GM21423 (cell line): ENCODE results near the gene UHRF1.
"Not testable (repeated sequence)": the region's sequence is repeated elsewhere in the genome, so short reads cannot be mapped to it uniquely, and the experiment has no call there.

Source experiments
- ATAC-seq: cut with Tn5 transposase; IDR thresholded peaks from one replicate; pipeline ENCODE4 v1.9.1; 2021; ENCODE audit warnings: mild to moderate bottlenecking, moderate library complexity; ENCODE audit not compliant: unreplicated experiment

The UHRF1 gene

DNA sequence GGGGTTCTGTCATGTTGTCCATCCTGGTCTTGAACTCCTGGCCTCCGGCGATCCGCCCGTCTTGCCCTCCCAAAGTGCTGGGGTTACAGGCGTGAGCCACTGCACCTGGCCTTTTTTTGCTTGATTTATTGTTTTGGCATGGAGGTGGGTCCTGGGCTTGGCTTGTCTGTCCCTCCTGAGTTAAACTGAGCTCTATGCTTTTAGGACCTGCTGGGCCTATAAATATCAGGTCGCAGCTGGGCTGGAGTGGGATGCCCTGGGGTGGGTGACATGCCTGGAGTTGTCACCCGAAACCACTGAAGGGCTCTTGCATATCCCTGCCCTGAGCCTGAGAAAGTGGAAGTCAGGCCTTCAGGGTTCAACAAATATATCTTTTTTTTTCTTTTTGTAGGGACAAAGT, 12.2 kb upstream of the UHRF1 start:
- no peak for ATAC-seq

DNA sequence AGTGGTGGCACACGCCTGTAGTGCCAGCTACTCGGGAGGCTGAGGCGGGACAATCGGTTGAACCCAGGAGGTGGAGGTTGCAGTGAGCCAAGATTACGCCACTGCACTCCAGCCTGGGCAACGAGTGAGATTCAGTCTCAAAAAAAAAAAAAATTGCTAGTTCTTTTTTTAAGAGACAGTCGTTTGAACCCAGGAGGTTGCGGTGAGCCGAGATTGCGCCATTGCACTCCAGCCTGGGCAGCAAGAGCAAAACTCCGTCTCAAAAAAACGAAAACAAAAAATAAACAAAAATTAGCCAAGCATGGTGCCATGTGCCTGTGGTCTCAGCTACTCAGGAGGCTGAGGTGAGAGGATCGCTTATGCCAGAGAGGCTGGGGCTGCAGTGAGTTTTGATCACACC, 8.4 kb upstream of the UHRF1 start:
- ATAC-seq, result not testable (repeated sequence)

DNA sequence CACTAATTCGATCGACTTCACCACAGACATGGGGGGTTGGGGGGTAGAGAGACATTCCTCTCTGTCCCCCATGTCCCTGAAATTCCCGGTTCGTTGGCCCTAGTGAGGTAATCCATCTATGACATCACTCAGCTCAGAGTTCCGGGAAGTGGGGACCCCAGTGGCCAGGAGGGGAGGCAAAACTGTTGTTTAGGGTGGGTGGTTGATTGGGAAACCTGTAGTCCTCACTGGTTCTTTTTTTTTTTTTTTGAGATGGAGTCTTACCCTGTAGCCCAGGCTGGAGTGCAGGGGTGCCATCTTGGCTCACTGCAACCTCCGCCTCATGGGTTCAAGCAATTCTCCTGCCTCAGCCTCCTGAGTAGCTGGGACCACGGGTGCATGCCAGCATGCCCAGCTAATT, 6.5 kb upstream of the UHRF1 start, which contains the start of gene ARRDC5:
ARRDC5 (minus strand) TSS at position 101 of the 400 bp plus-strand sequence; CDS start at position 30, 71 bp downstream.
- ATAC-seq, result no peak

DNA sequence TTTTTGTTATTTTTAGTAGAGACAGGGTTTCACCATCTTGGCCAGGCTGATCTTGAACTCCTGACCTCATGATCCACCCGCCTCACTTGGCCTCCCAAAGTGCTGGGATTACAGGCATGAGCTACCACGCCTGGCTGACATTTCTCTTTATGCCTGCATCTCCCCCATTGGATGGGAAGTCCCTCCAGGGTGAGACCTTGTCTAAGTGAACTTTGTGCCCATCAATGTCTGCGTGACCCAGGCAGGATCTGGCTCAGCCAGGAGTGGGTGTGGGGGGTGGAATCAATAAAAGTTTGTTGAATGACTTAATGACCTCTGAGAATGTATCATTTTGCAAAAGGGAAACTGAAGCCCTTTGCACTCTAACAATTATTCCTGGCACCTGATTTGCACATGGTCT, 4.8 kb upstream of the UHRF1 start:
- no peak for ATAC-seq

DNA sequence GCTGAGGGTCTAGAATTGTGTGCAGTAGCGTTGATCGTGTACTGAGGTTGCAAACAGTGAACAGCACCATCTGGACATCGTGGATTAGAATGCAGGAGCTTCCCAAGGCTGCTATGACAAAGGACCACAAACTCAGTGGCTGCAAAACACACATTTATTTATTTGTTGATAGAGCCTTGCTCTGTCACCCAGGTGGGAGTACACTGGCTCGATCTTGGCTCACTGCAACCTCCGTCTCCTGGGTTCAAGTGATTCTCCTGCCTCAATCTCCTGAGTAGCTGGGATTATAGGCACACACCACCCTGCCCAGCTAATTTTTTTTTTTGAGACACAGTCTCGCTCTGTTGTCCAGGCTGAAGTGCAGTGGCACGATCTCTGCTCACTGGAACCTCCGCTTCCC, 2.3 kb upstream of the UHRF1 start:
- no peak for ATAC-seq

DNA sequence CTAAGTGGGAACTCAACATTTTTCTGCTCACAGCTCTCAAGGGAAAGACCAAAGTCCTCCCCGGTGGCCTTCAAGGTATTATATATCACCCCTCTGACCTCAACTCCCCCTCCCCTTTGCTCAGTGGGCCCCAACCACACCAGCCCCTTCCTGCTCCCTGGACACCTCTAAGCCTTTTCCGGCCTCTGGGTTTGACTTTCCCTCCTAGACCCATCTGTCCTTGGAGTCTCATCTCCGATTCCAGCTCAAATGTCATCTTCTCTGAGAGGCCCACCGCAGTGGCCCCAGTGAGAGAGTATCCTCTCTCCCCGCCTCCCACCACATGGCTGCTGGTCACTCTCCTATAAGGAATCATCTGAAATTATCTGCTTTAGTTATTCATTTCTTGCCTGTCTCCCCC, 941 bp upstream of the UHRF1 start:
- ATAC-seq, result no peak

DNA sequence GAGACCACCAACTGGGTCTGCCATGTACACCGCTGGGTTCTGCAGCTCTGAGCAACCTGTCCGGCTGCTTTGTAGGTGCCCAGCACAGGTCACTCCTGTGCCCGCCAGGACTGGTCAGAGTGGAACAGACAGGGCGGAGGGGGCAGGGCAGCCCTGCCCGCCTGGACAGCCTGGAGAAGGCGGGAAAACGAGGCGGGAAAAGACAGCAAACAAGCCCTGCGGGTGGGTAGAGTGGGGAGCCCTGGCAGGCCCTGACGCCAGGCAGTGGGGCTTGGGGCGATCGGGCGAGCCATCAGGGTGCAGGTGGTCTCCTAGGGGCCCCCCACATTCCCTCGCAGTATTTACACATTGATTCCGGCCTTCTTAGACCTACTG, 533 bp upstream of the UHRF1 start:
- ATAC-seq, result no peak

DNA sequence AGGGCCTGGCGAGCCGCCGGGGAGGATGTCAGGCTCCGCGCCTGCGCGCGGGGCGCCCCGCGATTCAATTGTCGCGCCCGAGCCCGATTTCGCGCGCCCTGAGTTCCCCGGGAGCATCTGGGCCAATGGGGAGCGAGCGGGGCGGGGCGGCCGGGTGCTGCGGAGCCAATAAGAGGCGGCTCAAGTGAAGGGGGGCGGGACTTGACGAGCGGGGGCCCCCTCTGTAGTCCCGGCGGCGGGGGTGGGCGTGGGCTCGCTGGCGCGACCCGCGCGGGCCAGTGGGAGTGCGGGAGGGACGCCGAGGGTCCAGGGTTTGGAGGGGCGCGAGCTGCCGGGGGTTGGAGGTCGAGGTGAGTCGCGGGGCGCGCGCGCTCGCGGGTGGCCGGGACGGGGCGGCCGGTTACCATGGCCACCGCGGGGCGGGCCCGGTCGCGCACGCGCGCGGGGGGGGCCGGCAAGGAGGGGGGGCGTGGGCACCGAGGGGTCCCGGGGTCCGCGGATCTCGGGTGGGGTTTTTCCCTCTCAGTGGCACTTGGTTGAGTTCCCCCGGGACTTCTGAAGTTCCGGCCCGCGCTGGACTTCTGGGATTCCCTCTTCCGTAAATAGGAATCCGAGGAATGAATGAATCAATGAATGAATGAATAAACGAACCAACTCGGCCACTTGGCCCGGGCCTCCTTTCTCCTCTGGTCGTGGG, 744 bp downstream of the UHRF1 start:
- ATAC-seq, result peak; percentile 78

DNA sequence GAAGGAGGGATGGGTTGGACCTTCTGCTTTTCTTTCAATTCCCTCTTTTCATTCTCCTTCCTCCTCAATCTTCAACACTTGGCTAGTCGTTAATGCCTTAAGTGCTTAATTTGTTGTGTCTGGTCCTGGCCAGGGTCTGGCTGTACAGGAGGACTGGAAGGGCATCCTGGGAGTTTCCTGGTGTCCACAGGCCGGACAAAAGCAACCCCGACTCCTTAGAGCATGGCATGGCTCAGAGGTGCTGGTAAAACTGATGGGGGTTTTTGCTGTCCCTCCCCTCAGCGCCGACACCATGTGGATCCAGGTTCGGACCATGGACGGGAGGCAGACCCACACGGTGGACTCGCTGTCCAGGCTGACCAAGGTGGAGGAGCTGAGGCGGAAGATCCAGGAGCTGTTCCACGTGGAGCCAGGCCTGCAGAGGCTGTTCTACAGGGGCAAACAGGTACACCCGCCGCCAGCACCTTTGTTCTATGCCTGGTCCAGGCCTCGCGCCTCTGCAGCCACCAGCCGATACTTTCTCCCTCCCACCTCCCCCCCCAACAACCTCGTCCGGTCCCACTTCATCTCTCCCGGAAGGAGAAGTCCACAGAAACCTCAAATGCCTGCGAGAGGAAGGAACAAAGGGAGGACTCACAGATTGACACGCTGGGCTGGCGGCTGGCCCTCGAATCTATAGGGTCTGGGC, 1.4 kb downstream of the UHRF1 start:
- no peak for ATAC-seq

DNA sequence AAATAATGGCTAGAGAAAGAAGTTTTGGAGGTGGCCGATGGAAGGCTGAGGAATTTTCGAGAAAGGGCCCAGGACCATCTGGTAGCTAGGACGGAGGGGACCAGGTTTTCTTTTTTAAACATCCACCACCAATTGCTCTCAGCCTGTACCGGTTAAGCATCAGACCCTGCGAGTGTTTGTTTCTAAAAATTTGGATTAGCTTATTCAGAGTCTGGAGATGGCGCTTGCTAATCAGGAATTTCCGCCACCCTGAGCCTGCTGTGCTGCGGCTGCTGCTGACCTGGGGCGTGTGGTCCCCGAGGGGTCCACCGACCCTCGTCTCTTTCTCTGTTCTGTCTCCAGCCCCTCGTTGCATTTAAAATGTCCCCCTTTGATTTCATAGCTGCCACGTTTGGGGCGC, 2.0 kb downstream of the UHRF1 start:
- ATAC-seq, result no peak

DNA sequence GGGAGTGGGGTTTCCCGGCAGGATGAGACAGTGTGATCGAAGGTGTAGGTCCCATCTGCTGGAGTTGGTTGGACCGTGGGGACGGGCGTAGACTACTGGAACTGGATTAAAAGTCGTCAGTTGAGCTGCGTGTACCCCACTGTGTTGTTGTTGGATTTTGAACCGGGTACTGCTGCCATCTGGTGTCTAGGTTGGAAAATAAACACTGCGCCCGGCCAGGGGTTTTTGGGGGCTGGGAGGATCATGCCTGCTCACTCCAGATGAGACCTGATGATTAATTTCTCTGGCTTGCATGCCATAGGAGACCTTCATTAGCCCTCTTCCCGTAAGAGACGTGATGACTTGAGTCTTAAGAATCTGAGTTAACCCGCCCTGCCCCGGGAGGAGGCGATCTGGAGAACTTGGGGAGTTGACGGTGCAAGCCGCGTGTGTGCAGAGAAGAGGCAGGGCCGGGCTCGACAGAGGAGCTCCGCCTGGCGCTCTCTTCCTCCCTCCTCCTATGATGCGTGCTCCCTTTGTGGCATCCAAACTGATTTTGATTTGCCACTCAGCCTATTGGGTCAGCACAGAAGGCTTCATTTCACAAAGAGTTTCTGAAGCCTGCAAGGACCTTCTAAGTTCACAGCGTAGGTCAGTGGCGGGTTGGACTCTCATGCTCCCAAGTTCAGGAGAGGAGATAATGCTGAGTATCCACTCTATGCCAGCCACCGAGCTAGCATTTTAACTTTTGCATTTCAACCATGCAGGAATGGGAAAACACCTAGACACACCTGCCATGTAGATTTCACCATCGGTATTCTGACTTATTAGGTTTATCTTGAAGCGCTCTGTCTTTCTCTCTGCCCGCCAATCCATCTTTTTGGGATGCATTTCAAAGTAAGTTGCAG, 2.7 kb downstream of the UHRF1 start:
- no peak for ATAC-seq

DNA sequence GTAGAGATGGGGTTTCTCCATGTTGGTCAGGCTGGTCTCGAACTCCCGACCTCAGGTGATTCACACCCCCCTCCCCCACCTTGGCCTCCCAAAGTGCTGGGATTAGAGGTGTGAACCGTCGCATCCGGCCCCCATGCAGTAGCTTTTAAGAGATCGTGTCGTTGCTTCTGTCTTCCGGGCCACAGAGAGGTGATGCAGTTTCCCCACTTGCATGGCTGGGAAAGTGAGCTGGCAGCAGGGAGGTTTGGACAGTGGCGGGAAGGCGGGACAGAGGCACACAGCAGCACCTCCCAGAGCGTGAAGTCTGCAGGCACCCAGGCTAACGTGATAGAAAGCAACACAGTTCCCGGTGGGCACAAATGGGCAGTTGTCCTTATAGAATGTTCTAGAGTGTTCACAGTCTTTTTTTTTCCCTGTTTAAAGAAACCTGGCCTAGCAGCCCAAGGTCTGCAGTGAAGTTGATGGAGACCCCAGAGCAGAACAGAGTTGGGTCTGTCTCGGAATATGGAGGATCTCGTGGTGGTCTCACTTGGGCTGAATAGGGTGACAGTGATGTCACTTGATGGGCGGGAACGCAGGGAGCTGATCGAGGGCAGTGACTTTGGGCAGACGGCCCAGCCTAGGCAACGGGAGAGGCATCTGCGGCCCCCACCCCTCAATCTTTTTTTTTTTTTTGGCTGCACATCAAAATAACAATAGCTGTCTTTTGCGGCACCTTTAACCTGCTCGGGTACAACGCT, 4.9 kb downstream of the UHRF1 start:
- no peak for ATAC-seq

DNA sequence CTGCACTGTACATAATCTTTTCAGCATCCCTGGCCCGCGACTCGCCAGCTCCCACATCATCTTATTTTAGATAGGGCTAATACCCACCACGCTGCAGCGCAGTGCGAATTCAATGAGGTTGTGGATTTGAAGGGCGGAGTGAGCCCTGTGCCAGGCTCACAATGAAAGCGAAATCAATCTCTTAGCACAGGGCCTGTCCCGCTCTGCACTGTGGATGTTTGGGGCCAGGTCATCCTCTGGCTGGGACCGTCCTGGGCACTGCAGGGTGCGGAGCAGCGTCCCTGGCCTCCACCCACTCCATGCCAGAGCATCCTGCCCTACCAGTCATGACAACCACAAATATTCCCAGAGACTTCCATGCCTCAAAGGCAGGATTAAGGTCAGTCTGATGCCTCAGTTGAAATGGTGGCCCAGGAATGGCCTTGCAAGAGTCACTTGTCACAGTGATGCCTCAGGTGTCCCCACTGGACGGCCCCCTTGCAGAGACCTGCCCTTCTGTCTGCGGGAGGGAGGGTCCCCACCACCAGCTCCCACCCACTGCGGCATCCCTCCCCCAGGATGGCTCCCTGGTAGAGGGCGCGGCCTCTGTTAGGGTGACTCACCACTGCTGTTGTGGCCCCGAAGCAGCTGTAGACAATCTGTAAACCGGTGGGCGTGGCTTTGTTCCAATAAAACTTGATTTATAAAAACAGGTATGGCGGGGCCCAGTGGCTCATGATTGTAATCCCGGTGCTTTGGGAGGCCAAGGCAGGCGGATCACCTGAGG, 5.6 kb downstream of the UHRF1 start:
- ATAC-seq, result no peak

DNA sequence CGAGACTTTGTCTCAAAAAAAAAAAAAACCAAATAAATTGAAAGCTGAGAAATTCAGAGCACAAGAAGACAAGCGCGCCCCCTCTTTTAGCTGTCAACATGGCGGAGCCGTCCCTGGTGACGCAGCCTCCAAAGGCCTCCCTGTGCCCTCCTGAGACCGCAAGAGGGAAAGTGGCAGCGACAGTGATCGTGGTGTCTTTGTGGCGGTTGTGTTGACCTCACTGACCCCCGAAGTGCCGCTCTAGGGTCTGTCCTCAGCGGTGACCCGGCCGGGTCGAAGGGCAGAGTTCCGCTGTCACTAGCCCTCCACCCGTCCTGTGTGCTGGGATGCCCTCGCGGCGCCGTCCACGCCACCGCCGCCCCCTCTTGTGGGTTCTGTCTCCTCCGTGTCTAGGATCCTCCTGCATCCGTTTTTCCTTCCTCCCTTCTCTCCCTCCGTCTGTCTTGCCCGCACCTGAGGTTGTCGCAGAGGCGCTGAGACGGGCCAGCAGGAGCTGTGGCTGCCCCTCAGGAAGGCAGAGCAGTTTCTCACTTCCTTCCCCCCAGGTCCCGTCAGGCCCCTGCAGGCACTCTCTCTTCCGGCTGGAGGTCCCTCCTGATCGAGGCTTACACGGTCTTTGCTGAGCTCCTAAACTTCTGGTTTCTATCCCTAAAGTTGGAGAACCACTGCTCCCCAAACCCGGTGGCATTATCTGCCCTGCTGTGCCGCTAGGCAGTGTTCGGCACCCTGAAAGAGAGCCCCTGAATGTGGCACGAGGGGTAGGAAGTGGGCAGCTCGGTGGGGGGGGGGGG, 7.2 kb downstream of the UHRF1 start:
- peak; percentile 44 for ATAC-seq

DNA sequence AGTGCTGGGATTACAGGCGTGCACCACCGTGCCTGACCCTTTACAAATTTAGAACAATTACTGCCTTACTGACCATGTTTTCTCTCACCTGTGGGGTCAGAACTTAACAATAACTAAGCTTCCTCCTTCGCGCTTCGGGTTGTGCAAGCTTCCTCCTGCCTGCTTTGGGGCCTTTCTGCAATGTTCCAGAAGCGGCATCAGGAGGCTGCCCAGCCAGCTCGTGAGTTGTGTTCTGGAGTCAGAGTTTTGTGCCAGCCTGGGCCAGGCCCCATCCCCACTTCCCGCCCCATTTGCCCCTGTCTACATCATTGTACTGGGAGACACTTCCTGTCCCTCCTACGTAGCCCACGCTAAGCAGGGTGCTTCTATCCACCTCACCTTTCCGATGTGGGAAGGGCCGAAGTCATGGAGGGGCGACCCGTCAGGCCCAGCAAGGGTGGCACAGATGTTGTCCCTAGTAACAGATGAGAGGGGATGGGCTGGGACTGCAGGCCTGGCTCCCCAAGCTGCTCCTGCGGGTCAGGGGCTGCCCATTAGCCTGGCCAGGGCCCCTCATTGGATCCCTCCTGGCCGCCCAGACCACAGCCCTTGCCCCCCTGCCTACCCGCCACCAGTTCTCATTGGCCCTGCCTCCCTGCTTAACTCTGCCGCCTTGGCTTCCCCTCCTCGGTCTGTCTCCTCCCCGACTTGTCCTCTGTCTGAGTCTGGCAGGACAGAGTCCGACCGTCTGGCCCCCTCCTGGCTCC, 13.4 kb downstream of the UHRF1 start:
- ATAC-seq, result no peak

DNA sequence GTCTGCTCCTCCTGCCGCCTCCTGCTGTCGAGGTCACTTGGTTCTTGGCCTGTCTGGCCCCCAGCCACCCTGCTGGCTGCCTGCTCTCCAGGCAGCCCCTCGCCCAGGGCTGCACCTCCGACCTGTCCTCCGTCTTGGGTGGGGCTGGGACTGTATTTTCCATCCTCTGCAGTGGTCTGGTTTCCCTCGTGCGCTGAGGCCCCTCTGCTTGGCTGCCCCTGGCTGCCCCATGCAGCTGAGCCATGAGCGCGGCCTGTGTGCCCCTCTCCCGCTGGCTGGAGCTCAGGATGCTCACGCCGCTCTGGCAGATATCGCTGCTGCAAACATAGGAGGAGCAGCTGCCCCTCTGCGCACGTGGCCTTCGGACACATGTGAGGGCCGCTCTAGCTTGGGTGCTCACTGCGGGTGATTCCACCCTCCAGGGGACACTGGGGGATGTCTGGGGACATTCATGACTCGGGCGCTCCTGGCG, 14.0 kb downstream of the UHRF1 start:
- ATAC-seq, result no peak

DNA sequence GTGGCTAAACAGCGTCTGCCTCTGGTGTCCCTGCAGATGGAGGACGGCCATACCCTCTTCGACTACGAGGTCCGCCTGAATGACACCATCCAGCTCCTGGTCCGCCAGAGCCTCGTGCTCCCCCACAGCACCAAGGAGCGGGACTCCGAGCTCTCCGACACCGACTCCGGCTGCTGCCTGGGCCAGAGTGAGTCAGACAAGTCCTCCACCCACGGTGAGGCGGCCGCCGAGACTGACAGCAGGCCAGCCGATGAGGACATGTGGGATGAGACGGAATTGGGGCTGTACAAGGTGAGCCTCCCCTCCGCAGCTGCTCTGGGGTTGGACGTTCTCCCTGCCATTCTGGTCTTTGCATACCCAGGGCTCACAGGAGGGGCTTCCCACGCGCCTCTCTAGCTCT, 19.9 kb downstream of the UHRF1 start:
- ATAC-seq, result no peak

DNA sequence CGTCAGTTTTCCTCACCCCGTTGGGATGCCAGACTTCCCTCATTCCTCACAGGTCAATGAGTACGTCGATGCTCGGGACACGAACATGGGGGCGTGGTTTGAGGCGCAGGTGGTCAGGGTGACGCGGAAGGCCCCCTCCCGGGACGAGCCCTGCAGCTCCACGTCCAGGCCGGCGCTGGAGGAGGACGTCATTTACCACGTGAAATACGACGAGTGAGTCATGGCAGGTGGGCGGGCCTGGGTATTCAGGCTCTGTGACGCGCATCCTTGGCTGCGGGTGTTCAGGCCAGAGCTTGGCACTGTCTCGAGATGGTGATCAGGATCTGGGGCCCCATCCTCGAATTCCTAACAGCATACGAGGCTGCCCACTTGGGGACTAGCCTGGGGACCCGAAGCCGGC, 21.4 kb downstream of the UHRF1 start:
- ATAC-seq, result no peak

DNA sequence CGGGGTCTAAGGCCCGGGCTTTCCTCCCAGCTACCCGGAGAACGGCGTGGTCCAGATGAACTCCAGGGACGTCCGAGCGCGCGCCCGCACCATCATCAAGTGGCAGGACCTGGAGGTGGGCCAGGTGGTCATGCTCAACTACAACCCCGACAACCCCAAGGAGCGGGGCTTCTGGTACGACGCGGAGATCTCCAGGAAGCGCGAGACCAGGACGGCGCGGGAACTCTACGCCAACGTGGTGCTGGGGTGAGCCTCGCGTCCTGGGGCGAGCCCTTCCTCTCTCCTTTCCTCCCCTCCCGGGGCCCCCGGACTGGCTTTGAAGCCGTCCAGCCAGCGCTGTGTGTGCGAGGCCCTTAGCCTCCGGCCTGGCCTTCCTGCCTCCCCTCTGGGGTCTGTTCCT, 23.4 kb downstream of the UHRF1 start:
- ATAC-seq, result no peak
